WERI-Rb-1 (cell line): ENCODE data around the gene ID1.
"Not testable (repeated sequence)": the region's sequence is repeated elsewhere in the genome, so short reads cannot be mapped to it uniquely, and the experiment has no call there.

Source experiments
- DNase-seq: peaks from one replicate; pipeline ENCODE4 v3.0.0-alpha.2; 2020
- H3K27ac ChIP-seq: fragments of 250-450 bp; sonication (Bioruptor Pico); 2 replicates; pipeline ENCODE4 v1.5.1; 2020; ENCODE audit warnings: mild to moderate bottlenecking, moderate library complexity
- H3K27me3 ChIP-seq: fragments of 250-450 bp; sonication (Bioruptor Pico); 2 replicates; pipeline ENCODE4 v1.5.1; 2021; ENCODE audit warnings: mild to moderate bottlenecking, low read depth, moderate library complexity; ENCODE audit not compliant: insufficient read depth, severe bottlenecking
- H3K36me3 ChIP-seq: fragments of 250-450 bp; sonication (Bioruptor Pico); 2 replicates; pipeline ENCODE4 v1.5.1; 2020; ENCODE audit warnings: mild to moderate bottlenecking, moderate library complexity
- H3K4me3 ChIP-seq: 2 replicates; pipeline ENCODE4 v1.5.1; 2011; ENCODE audit warnings: low read depth, mild to moderate bottlenecking, control low read depth, low read length
- H3K9me3 ChIP-seq: fragments of 250-450 bp; sonication (Bioruptor Pico); 2 replicates; pipeline ENCODE4 v1.5.1; 2021; ENCODE audit warnings: mild to moderate bottlenecking, moderate library complexity; ENCODE audit not compliant: severe bottlenecking
- TF ChIP-seq, protein P1 (sequence below): IDR thresholded peaks from 2 replicates; pipeline ENCODE4 v1.5.1; 2011; ENCODE audit warnings: low read depth, mild to moderate bottlenecking, control low read depth, inconsistent platforms, low read length

The ID1 gene

DNA sequence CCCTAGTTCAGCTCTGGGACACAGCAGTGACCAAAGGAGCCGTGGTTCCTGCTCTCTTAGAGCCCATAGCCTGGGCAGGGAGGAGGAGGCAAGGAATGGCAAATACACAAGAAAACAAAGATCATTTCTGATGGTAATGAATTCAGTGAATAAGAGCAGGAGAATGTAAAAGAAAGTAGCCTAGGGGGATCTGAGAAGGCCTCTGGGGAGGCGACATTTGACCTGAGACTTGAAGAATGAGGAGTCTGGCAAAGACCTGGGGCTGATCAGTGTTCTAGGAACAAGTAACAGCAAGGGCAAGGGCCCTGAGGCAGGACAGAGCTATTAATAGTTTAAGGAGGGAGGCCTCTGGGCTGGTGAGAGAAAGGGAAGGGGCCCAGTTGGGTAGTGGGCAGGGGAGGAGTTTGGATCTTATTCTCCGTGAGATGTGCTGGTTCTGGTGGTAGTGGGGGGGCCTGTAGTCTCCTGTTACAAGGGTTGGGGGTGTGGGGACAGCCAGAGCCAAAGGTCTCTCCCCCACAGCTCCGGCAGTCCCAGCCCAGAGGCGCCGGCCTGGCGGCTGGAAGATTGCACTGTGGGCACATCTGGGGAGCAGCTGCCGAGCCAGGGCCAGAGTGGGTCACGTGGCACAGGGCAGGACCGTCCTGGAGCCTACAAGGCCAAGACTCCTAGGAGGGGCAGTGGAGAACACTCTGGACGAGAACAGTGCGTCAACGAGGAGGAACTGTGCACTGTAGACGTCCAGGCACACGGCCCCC lies 9.3 kb upstream of the ID1 start:
- H3K27me3 ChIP-seq: no peaks in the 10 kb centered on the region
- H3K36me3 ChIP-seq: no peaks in the 10 kb centered on the region
- H3K9me3 ChIP-seq: no peaks in the 10 kb centered on the region
- no peak overlapping the region for H3K27ac ChIP-seq
- no peak for DNase-seq
- TF ChIP-seq, protein P1, sequence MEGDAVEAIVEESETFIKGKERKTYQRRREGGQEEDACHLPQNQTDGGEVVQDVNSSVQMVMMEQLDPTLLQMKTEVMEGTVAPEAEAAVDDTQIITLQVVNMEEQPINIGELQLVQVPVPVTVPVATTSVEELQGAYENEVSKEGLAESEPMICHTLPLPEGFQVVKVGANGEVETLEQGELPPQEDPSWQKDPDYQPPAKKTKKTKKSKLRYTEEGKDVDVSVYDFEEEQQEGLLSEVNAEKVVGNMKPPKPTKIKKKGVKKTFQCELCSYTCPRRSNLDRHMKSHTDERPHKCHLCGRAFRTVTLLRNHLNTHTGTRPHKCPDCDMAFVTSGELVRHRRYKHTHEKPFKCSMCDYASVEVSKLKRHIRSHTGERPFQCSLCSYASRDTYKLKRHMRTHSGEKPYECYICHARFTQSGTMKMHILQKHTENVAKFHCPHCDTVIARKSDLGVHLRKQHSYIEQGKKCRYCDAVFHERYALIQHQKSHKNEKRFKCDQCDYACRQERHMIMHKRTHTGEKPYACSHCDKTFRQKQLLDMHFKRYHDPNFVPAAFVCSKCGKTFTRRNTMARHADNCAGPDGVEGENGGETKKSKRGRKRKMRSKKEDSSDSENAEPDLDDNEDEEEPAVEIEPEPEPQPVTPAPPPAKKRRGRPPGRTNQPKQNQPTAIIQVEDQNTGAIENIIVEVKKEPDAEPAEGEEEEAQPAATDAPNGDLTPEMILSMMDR: no peak
- H3K4me3 ChIP-seq: no peak overlapping the region

DNA sequence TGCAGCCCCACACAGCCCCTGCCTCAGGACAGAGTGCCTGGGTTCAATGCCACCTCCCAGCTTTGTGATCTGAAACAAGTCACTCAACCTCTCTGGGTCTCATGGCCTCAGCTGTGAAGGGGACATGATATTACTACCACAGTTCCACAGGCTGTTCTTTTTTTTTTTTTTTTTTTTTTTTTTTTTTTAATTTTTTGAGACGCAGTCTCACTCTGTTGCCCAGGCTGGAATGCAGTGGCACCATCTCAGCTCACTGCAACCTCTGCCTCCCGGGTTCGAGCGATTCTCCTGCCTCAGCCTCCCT lies 8.7 kb upstream of the ID1 start:
- not testable (repeated sequence) for H3K27me3 ChIP-seq, H3K27ac ChIP-seq, H3K9me3 ChIP-seq, H3K4me3 ChIP-seq, DNase-seq, H3K36me3 ChIP-seq

DNA sequence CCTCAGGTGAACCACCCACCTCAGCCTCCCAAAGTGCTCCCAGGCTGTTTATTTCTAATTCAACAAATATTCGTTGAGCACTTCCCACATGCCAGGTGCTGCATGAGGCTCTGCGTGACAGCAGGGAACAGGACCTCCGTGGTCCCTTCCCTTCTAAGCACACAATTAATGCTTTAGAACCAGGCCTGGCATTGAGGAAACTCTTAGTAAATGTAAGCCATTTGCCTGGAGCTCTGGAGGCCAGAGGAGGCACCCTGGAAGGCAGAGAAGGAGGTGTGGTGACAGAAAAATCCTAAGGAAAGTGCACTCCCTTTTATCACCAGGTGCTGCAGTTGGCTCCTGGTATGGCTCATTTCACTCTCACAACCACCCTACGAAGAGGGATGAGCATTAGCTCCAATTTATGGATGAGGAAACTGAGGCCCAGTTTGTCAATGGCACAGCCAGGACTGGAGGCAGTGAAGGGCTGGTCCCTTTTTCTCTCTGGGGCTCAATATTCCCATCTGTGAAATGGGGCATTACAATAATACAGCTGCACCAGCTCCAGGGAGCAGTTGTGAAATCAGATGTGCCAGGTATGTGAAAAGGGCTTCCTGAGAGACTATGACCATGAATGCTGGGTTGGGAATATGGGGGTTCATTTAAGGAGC lies 8.1 kb upstream of the ID1 start:
- DNase-seq: no peak
- H3K27ac ChIP-seq: no peak overlapping the region
- H3K36me3 ChIP-seq: no peaks in the 10 kb centered on the region
- no peaks in the 10 kb centered on the region for H3K9me3 ChIP-seq
- H3K27me3 ChIP-seq: no peaks in the 10 kb centered on the region
- no peak overlapping the region for H3K4me3 ChIP-seq
- TF ChIP-seq, protein P1: no peak

DNA sequence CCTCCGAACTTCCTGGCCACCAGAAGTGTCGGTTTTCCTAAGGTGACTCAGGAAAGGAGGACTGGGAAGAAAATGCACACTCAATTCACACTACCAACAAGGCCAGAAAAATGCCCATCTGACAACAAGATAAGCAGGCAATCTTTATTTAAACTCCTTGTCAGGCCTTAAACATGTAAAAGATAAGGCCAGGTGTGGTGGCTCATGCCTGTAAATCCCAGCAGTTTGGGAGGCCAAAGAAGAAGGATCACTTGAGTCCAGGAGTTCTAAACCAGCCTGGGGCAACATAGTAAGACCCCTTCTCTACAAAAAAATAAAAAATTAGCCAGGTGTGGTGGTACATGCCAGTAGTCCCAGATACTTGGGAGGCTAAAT lies 7.6 kb upstream of the ID1 start:
- no peaks in the 10 kb centered on the region for H3K27me3 ChIP-seq
- TF ChIP-seq, protein P1: no peak
- no peaks in the 10 kb centered on the region for H3K36me3 ChIP-seq
- H3K9me3 ChIP-seq: no peaks in the 10 kb centered on the region
- H3K27ac ChIP-seq: no peak overlapping the region
- DNase-seq: no peak
- no peak overlapping the region for H3K4me3 ChIP-seq

DNA sequence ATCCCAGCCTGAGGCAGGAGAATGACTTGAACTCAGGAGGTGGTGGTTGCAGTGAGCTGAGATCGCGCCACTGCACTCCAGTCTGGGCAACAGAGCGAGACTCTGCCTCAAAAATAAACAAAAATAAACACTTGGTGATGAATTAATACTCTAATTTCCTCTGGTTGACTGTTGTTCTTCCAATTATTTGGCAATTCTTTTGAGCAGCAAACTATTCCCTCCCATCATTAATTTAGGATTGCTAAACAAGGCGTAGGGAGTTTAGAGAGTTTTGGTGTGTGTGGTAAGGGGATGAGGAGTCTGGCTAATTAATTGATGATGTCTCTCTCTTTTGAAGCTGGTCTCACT lies 2.7 kb upstream of the ID1 start:
- no peak for DNase-seq
- Histone ChIP-seq H3K9me3 (no peaks in the 10 kb centered on the region), H3K27ac (peak overlapping the region; percentile 99; the same call in 1 of the 2 replicates), H3K27me3 (no peaks in the 10 kb centered on the region), H3K4me3 (no peak overlapping the region), H3K36me3 (peaks cover 19% of the 10 kb centered on the region)
- TF ChIP-seq, protein P1: no peak

DNA sequence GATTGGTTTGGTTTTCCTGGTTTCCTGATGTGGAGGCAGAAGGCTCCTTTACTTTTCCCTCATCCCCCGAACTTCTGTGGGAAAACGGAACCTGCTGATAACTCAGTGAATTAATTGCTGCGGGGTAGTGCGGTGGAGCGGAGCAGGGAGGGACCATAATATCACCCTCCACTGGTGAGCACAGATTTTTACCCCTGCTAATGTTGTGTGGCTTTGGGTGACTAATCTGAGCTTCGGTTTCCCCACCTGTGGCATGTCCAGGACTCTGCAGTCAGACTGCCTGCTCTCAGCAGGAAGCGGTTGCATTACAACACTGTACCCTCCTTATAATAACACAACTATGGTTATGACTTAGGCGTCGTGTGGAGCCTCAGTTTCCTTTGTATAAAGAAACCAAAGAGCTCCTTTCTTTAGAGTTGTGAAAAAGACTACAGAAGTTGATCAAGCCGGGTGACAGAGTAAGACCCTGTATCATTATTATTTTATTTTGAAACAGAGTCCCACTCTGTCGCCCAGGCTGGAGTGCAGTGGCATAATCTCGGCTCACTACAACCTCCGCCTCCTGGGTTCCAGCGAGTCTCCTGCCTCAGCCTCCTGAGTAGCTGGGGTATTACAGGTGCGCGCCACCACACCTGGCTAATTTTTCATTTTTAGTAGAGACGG lies 2.2 kb upstream of the ID1 start:
- H3K36me3 ChIP-seq: peaks cover 23% of the 10 kb centered on the region
- no peaks in the 10 kb centered on the region for H3K27me3 ChIP-seq
- DNase-seq: peak; percentile 46
- no peak overlapping the region for H3K4me3 ChIP-seq
- H3K27ac ChIP-seq: peak overlapping the region; percentile 99
- H3K9me3 ChIP-seq: no peaks in the 10 kb centered on the region
- TF ChIP-seq, protein P1: no peak
